GM13977 (cell line): Measurements from ENCODE around the gene AP3M1.

ENCODE experiments used
- DNase-seq: peaks from one replicate; pipeline ENCODE4 v3.0.0; 2012; ENCODE audit warnings: low spot score
- in situ Hi-C: fragments of 300-500 bp; cut with MboI; formaldehyde crosslinking; loops from one replicate; pipeline ENCODE4 v1.12.0; 2022; ENCODE audit warnings: low sequenced_read_pairs, low pct_unique_long_range_greater_than_20kb, mixed read lengths, inconsistent platforms; ENCODE audit not compliant: unreplicated experiment
- TF ChIP-seq, protein P1 (sequence below): IDR thresholded peaks from 2 replicates; pipeline ENCODE4 v1.5.1; 2012; ENCODE audit warnings: mild to moderate bottlenecking, control low read depth; ENCODE audit not compliant: insufficient read depth; ENCODE audit errors: extremely low read depth, missing control alignments

Gene AP3M1

GRCh38 chr10:74163319-74164068 lies 12.9 kb upstream of the AP3M1 start:
- TF ChIP-seq, protein P1, sequence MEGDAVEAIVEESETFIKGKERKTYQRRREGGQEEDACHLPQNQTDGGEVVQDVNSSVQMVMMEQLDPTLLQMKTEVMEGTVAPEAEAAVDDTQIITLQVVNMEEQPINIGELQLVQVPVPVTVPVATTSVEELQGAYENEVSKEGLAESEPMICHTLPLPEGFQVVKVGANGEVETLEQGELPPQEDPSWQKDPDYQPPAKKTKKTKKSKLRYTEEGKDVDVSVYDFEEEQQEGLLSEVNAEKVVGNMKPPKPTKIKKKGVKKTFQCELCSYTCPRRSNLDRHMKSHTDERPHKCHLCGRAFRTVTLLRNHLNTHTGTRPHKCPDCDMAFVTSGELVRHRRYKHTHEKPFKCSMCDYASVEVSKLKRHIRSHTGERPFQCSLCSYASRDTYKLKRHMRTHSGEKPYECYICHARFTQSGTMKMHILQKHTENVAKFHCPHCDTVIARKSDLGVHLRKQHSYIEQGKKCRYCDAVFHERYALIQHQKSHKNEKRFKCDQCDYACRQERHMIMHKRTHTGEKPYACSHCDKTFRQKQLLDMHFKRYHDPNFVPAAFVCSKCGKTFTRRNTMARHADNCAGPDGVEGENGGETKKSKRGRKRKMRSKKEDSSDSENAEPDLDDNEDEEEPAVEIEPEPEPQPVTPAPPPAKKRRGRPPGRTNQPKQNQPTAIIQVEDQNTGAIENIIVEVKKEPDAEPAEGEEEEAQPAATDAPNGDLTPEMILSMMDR: no peak
- DNase-seq: no peak
- in situ Hi-C loops: no loop called here

GRCh38 chr10:74160013-74160412 lies 9.4 kb upstream of the AP3M1 start:
- DNase-seq: no peak
- TF ChIP-seq, protein P1: no peak
- in situ Hi-C loops: no loop called here

GRCh38 chr10:74156919-74157289 lies 6.3 kb upstream of the AP3M1 start:
- no peak for DNase-seq
- in situ Hi-C loops: no loop called here
- TF ChIP-seq, protein P1: no peak

GRCh38 chr10:74153676-74154075 lies 3.0 kb upstream of the AP3M1 start:
- in situ Hi-C loops: loop anchor here (5.0 kb wide), 1 partner anchor 79 kb away; no protein-coding TSS in a partner anchor
- TF ChIP-seq, protein P1: no peak
- DNase-seq: no peak

GRCh38 chr10:74153123-74153522 lies 2.5 kb upstream of the AP3M1 start:
- DNase-seq: no peak
- in situ Hi-C loops: loop anchor here (5.0 kb wide), 1 partner anchor 79 kb away; no protein-coding TSS in a partner anchor
- TF ChIP-seq, protein P1: no peak

- TF ChIP-seq, protein P1: no peak
- DNase-seq: no peak
- in situ Hi-C loops: loop anchor here (5.0 kb wide), 1 partner anchor 80 kb away; no protein-coding TSS in a partner anchor
Measured at GRCh38 chr10:74151879-74152722, 1.5 kb upstream of the AP3M1 start.
